ENCODE measurements around the gene GPAM. TPM values are rescaled to one million over a fixed set of nuclear protein-coding genes. Genes with fewer than 3 reads are reported as not detected.

The GPAM gene
- total RNA-seq, 1 experiment from 2014 or later, result 5.0 TPM

Other genes with a start within 250 kb of the GPAM start
- gene TECTB, start 99.6 kb upstream of the GPAM start, total RNA-seq (2014; rRNA removed; shearing (Covaris generic); ENCODE audit: low replicate concordance), result not detected in 2 replicates
- gene ACSL5, start 190.4 kb upstream of the GPAM start, total RNA-seq (2014; rRNA removed; shearing (Covaris generic); ENCODE audit: low replicate concordance), result not detected in 2 replicates